SW 1271 (cell line): ENCODE measurements around the gene JPH3.

Experiments
- DNase-seq, 2 experiments: peaks; one replicate each; lab custom pipeline; 2025; lab: John Stamatoyannopoulos, UW

Gene JPH3

DNA sequence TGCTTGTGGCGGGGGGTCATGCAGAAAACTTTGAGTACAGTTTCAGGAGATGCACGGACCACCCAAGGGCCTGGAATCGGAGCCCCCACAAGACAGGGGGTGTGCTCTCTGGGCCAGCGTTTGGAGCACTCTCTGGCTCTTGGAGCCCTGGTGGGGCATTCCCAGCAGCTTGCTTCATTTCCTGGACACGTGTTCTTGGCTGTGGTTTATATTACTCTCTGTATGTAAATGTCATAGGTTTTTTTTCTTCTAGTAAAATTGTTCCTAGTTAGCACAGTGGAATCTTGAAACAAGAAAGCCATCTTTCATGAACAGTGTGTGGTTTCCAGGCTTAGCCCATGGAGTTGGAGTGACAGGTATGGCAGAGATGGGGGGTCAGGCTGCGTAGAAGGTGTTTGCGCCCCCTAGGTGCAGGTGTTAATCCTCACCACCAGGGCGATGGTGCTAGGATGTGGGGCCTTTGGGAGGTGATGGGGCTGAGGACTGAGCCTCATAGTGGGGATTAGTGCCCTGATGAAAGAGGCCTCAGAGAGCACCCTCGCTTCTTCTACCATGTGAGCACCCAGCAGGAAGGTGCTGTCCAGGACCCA is 79.8 kb downstream of the JPH3 start:
- no peak for DNase-seq

DNA sequence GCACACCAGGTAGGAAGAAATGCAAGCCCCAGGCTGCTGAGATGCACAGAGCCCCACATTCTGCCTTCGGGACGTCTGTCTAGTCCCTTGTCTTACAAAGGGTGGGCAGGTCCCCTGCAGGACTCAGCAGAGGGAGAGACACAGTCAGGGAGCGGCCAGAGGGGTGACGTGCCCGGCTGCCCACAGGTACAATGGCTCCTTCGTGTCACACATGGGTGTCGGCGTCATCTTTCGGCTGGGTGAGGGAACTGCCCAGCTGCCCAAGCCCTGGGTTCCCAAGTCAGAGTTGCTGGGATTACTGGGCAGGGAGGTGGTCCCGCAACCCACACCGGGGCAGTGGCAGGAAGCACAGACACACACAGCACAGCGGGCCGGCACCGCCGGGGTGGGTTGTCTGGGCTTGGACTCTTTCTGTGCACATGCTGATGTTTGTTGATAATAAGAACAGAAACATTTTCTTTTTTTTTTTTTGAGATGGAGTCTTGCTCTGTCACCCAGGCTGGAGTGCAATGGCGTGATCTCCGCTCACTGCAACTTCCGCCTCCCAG is 80.6 kb downstream of the JPH3 start:
- no peak for DNase-seq

DNA sequence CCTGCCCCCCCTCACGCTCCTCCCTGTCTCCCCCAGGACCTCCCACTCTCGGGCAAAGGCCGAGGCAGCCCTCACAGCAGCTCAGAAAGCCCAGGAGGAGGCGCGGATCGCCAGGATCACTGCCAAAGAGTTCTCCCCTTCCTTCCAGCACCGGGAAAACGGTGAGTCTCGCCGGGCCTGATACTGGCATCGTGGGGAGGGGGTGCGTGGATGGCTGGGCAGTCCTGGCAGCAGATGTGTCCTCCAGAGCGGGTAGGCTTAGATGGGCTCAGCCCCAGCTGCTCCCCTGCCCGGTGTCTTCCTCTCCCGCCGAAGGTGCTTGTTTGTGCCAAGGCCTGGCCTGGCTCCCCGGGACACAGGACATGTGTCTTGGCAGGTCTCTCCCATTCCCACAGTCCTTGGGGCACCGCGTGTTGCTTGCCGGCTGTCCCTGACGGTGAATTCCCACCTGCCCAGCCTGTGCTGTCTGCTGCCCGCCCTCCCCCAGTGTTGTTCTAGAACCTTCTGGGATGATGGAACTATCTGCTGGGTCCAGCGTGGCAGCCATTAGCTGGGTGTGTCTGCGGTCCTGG is 81.9 kb downstream of the JPH3 start:
- DNase-seq, result no peak

DNA sequence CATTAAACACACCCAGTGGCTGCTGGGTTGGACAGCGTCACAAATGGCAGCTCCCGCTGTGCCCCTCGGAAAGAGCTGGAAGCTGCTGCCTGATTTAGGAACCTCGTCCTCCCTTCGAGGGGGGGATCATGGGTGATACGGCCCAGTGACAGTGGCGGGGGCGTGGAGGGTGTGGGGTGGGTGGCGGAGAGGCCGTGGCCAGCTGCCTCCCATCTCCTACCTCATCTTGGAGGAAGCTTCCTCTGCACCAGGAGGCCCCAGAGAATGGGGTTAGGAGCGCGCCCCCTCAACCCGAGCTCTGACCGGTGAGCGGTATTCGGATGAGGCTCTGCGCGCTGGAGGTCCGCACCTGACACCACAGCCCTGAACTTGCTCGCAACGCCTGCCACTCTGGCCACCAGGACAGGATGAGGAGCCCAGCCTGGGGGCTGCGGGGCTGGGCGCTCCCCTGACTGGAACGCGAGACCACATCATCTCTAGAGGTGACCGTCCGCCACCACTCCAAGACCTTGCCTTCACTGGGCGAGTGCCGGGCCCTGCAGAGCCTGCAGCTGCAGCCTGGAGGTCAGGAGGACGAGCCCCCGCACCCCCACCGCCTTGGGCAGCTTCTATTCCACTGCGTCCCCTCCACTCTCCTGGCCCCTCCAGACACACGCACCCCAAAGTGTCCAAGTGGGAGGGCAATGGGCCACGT is 82.5 kb downstream of the JPH3 start:
- DNase-seq, result no peak

DNA sequence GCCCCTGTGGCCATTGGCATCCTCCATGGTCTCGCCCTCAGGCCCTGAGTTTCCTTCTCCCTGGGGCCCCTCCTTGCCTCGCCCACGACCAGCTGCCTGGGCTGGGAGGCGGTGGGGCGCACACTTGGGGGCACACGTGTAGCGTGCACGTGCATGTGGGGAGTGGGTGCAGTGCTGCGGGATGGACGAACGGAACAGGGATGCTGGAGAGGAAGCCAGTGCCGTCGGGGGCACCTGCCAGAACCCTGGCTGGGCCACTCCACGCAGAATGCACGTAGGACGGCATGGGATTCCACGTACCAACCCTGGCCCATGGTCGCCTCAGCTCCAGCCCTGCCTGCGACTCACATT is 83.1 kb downstream of the JPH3 start:
- no peak for DNase-seq

DNA sequence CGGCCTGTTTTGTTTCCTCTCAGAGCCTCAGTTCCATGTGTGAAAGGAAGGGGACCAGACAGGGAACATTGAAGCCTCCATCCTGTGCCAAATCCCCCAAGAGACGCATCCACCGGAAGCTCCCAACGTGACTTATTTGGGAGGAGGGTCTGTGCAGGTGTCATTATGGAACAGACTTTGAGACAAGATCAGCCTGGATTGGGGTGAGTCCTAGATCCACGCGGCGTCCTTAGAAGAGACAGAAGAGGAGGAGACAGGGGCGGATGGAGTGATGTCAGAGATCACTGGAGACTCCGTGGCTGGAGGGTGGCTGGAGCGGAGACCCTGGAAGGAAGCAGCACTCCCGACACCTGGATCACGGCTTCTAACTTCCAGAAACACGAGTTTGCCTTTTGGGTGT is 83.5 kb downstream of the JPH3 start:
- DNase-seq, result no peak

DNA sequence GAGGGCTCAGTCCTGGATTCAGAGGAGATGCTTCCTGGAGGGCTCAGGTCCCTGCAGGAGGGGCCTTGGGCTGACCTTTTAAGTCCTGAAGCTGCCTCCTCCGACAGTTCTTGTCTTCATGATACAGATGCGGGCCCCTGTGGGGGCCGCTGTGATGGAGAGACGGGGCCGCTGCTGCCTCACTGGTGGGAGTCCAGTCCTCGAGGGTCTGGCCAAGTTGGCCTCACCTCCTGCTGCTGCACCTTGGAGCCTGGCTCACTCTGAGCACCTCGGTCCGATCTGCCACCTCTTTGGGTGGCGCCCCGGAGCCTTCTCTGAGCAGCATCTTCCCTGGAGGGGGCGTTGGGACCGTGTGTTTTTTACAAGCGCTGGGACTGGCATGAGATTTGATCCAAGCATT is 84.4 kb downstream of the JPH3 start:
- DNase-seq, result no peak

DNA sequence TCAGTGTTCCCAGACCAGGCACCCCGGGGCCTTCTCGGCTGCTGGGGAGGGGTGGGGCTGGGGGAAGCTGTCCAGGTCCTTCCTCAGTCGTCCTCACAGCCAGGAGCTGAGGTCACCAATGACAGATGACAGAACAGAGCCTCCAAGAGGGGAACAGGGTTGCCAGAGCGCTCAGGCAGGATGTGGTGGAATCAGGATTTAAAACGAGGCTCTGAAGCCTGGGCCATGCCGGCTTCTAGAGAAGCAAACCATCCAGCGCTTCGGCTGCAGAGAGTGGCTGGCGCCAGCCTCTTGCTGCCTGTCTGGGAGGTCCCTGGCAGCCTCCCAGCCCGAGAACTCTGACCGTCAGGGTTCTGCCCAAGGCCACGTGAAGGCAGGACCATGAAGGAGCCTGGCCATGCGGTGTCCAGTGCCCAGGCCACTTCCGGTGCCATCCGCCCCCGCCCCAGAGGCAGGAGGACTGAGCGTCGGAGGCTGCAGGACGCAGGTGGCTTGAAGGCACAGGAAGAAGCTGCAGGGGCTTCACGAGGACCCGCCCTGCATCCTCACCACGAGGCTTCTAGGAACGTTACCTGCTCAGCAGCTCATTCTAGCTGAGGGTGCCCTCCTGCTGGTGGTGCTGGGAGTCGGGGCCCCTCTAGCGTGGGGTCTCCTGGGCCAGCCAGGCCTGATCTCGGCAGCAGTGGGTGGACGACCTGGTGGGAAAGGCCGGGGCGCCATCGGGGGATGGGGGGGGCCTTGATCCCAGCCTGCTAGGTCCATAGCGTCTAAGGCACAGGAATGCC is 85.0 kb downstream of the JPH3 start:
- DNase-seq, result no peak

DNA sequence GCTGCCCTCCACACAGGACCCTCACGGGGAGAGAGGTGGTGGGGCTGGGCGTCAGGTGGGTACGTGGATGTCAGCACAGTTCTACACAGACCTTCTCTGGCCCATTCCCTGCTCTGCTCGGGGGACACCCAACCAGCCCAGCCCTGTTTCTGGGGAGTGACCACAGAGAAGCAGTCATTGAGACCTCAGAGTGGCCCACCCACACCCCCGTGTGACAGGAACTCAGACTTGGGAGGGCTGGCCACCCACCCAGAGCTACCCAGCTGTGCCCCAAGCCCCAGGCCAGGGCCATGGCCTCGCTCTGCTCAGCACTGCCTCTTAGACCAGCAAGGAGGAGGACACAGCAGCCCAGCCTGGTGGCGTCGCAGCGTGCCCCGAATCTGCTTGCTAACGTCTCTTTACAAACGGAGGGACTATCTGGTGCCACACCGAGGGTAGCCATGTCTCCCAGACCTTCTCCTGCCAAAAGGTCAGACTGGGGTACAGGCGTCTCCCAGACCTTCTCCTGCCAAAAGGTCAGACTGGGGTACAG is 85.8 kb downstream of the JPH3 start:
- DNase-seq, result no peak

DNA sequence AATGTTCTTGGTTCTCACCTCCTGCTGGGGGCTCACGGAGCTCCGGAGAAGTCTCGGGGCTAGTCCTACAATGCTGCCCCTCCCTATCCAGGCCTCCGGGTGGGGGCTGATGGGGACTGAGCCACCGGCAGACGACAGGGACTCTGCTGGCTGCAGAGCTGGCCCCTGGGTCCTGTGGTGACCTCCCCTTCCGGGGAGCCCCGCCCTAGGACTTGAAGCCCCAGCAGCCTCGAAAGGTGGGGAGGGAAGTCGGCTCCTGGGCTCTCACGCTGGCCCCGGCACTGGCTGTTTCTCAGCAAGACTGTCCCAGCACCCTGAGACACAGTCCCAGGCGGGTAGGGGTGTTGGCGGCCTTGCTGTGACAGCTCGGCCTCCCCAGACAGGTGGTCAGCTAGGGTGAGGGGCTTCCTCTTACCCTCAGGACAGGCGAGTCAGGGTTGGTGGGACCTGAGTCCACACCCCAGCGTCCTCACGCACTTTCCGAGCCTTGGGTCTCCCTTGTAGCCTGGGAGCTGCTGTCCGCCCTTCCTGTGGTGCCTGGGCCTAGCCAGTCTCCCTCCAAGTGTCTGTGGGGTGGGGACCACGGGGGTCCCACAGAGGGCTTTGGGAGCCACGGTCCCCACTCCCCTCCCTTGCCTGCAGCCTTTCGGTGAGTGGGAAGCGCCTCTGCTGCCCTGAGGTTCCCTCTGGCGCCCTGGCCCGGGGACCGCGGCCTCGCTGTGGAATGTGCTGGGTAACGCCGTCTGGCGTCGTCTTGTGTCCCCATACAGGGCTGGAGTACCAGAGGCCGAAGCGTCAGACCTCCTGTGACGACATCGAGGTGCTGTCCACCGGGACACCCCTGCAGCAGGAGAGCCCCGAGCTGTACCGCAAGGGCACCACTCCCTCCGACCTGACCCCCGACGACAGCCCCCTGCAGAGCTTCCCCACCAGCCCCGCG is 86.8 kb downstream of the JPH3 start:
- no peak for DNase-seq

DNA sequence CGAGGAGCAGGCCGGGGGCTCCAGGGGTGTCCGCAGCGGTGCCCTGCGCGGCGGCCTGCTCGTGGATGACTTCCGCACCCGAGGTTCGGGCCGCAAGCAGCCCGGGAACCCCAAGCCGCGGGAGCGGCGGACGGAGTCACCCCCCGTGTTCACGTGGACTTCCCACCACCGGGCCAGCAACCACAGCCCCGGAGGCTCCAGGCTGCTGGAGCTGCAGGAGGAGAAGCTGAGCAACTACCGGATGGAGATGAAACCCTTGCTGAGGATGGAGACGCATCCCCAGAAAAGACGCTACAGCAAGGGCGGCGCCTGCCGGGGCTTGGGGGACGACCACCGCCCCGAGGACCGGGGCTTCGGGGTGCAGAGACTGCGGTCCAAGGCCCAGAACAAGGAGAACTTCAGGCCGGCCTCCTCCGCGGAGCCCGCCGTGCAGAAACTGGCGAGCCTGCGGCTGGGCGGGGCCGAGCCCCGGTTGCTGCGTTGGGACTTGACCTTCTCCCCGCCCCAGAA is 87.7 kb downstream of the JPH3 start:
- DNase-seq, result no peak

DNA sequence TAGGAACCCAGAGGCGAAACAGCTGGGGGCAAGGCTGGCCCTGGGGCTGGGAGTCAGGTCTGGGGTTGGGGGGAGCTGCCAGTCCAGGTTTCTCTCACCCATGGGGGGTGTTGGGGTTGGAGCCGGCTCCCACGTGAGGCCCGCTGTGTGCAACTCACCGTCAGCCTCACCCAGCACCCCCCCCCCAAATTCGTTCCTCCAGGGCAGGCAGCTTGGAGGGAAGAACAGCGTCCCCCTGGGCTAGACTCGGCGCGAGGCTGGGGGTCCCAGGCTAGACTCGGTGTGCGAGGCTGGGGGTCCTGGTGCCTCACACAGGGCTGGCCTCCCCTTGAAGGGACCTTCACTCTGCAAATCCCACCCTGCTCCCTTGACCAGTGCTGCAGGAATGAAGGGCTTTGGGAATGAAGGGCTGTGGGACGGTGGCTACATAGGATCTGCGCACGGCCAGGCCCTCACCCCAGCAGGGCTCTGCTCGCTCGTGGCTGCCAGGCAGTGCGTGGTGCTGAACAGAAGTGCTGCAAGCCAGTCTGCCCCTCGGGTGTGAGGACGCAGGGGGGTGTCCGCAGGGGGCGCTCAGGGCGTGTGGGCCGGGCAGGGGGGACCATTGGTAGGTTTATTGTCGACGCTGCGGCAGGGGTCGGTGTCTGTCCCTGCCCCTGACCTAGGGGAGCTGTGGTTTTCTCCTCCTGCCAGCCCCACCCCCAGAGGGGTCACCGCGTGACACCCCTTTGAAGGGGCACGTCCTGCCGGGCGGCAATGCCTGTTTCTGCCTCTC is 88.8 kb downstream of the JPH3 start:
- no peak for DNase-seq

DNA sequence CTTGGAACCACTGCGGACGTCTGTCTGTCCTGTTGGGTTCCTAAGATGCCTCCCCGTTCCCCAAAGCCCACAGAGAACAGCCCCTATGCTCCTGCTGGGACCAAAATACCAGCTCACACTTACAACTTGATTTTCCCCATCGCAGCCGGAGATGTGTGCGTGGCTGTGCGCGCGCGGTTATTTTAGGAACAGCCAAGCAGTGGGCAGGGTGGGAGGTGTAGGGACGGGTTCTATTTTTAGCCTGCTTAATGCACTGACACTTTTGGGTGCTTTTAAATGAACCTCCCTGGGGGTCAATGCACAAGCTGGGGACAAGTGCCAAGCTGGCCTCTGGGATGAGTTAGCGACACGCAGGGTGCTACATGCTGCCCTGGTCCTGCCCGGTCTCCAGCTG is 89.4 kb downstream of the JPH3 start:
- DNase-seq, result no peak

DNA sequence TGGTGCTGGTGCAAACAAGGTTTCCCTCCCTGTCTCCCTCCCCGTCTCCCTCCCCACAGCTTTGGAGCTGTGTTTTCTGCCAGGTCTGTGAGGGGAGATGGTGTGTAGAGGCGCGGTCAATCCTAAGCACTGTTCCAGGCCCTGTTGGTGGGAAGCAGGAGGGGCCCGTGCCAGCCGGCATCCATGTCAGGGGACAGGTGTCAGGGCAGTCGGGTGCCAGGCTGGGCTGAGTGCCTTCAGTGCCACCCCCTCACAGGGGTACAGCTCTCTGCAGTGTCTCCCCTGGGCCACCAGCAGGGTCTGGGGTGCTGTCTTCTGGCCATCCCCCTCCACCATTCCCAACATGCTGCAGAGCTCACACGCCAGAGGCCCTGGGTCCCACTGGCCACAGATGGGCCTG is 89.9 kb downstream of the JPH3 start:
- no peak for DNase-seq

DNA sequence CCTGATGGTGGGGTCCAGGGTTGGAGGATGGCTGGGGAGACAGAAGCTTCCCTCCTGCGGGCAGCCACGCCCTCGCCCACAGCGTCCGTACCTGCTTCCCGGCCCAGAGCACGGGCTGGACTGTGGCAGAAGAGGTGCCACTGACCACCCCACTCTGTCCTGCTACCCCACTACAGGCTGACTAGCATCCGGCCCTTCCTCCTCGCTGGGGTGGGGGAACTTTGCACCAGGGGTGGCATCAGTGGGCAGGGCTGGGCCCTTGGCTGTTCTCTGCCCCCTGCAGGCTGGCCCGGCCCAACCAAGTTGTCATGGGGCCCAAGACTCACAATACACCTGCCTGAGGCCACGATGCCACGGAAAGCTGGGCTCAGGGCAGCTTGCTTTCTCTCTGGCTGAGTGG is 90.4 kb downstream of the JPH3 start:
- no peak for DNase-seq

DNA sequence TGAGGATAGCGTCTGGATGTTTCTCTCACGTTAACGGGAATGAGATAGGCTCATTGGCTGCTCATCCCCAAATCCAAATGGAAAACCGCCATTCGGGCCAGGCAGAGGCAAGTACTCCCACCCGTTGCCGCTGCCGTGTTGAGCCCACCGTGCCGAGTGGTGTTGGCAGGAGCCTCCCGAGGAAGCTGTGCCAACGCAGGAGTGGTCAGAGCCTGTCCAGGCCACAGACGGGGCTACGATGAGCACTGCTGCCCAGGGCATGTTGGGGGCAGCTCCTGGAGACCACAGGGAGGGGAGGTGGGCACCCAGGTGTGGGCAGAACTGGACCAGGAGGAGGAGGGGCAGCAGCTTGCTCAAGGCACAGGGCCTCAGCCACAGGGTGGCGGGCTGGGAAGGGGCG is 91.5 kb downstream of the JPH3 start:
- no peak for DNase-seq

DNA sequence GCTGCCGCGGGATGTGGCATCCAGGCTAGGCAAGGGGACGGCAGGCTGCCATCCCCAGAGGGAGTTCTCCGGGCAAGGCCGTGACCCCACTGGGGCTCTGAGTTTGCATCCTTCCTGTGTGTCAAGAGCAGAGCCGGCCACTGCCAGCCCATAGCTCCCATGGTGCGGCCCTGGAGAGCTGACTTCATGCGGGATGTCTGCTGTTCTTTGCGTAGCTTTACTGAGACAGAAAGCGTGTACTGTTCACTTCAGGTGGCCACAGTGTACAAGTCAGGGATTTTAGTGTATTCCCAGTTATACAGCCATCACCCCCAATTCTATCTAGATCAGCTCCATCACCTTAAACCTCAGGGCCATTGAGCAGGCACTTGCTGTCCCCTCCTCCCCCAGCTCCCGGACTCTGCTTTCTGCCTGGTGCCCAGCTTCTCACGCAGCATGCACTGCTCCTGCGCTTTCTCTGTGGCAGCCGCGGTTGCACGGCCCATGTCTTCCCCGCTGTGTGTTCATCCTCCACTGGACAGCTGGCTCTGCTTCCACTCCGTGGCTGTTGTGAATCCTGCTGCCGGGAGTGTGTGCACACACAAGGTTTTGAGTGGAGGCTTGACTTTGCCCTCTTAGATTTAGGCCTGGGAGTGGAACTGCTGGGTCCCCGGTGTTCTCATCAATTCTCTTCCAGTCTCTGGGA is 92.3 kb downstream of the JPH3 start:
- DNase-seq, result no peak

DNA sequence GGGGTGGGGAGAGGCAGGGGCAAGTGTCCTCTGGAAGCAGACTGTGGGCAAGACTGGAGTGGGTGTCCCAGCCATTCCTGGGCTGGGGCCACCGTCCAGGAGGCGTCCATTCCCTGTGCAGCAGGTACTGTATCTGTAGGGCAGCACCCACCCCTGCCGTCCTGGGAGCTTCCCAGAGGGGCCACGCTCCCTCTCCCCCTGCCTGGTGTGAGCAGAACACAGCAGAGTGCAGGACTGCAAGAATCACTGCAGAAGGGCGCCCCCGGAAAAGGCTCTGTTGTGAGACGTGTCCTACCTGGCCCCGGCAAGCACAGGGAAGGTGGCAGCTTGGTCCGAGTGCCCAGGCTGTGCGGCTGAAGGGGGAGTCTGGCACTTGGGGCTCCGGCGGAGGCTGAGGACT is 93.2 kb downstream of the JPH3 start:
- no peak for DNase-seq

DNA sequence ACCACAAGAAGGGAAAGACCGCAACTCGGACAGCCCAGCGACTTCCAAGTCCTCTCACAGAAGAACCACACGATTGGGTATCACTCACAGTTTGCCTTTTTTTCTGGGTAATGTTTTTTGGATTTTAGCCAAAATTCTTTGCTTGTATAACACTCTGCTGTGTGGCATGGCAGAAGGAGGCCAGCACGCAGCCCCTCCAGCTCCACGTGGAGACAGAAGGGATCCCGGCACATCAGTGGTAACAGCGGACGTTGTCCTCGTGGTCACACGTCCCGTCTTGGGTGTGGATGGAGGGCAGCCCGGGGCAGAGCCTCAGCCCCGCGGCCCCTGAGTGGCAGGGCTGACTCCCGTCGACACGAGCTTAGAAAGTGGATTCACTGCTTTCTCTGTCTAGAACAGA is 94.4 kb downstream of the JPH3 start:
- DNase-seq, result no peak

DNA sequence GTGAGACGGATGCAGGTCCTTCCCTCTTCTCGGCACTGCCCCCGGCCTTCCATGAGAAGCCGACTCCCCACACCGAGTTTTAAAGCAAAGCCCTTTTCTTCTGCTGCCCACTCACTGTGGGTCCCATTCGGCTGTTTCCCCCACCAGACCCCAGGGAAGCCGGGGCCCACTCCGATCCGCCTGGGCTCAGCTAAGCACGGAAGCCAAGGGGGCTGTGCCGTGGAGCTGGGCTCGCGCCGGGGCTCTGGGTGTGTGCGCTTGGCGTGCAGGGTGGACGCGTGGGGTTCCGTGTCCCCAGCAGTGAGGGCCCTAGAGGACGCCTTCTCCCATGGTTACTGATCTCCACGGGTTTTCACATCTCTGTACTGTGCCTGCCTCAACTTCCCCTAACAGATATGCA is 94.9 kb downstream of the JPH3 start:
- DNase-seq, result no peak
